Activated T-cell treated with anti-CD3 and anti-CD28 coated beads, Interleukin-2, amount 50 U/mL, for 72 hours (primary cell): ENCODE measurements around the gene AIRE. TPM values are rescaled to one million over a fixed set of nuclear protein-coding genes. Genes with fewer than 3 reads are reported as not detected.
"Not testable (repeated sequence)": the region's sequence is repeated elsewhere in the genome, so short reads cannot be mapped to it uniquely, and the experiment has no call there.

Experiments
- ATAC-seq, 2 donors: fragments of 150-1000 bp; cut with Tn5 transposase; replicated peaks in 1 of 2; 2 replicates each; pipeline ENCODE4 v1.10.0; 2021; ENCODE audit warnings: moderate library complexity in 2 of 2, mild to moderate bottlenecking in 1 of 2
- DNase-seq, 2 donors: peaks; one replicate each; pipeline ENCODE4 v3.0.0; 2021 to 2022; ENCODE audit warnings: mixed read lengths in 1 of 2
- H3K27ac Mint-ChIP-seq: one replicate; pipeline ENCODE4 v1.8.0; 2022; ENCODE audit warnings: mild to moderate bottlenecking, moderate library complexity, mixed read lengths
- H3K27me3 Mint-ChIP-seq: one replicate; pipeline ENCODE4 v1.8.0; 2022; ENCODE audit warnings: low read depth, mixed read lengths
- H3K36me3 Mint-ChIP-seq, 2 donors: one replicate each; pipeline ENCODE4 v1.8.0; 2022; ENCODE audit warnings: mixed read lengths in 2 of 2, mild to moderate bottlenecking in 1 of 2; ENCODE audit not compliant: insufficient read depth in 2 of 2
- H3K4me1 Mint-ChIP-seq: one replicate; pipeline ENCODE4 v1.8.0; 2022; ENCODE audit warnings: low read depth, mixed read lengths
- H3K4me3 Mint-ChIP-seq, 2 donors: one replicate each; pipeline ENCODE4 v1.8.0; 2022; ENCODE audit warnings: mild to moderate bottlenecking in 2 of 2, mixed read lengths in 2 of 2, moderate library complexity in 2 of 2
- H3K9me3 Mint-ChIP-seq, 2 donors: one replicate each; pipeline ENCODE4 v1.8.0; 2022; ENCODE audit warnings: mixed read lengths in 2 of 2
- total RNA-seq, 2 donors: library from RNA; stranded (reverse); gene quantifications; one replicate each; pipeline ENCODE4 v1.2.3, GENCODE V29; 2022

The AIRE gene
- total RNA-seq, 2 donors from 2014 or later, result not detected

DNA sequence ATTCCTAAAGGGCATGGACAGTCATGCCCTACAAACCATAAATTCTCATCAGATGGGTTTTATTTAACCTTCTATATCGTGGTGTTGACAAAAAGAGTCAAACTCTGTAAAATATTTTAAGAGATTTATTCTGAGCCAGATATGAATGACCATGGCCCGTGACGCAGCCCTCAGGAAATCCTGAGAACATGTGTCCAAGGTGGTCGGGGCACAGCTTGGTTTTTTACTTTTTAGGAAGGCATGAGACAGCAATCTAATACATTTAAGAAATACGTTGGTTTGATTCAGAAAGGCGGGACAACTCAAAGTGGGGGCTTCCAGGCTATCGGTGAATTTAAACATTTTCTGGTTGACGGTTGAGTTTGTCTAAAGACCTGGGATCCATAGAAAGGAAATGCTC, 57.3 kb downstream of the AIRE start:
- H3K4me3 Mint-ChIP-seq, DNase-seq, H3K9me3 Mint-ChIP-seq, ATAC-seq, H3K36me3 Mint-ChIP-seq, H3K27ac Mint-ChIP-seq, H3K27me3 Mint-ChIP-seq: not testable (repeated sequence)
- peaks cover 23% of the 10 kb centered on the region for H3K4me1 Mint-ChIP-seq

- no peak for DNase-seq
- Mint-ChIP-seq H3K4me1 (peaks cover 14% of the 10 kb centered on the region), H3K27me3 (no peaks in the 10 kb centered on the region), H3K36me3 (no peaks in the 10 kb centered on the region), H3K27ac (no peak overlapping the region), H3K9me3 (no peaks in the 10 kb centered on the region), H3K4me3 (no peak overlapping the region)
- no peak for ATAC-seq
These were observed 59.0 kb downstream of the AIRE start for GRCh38 chr21:44344541-44345183.

DNA sequence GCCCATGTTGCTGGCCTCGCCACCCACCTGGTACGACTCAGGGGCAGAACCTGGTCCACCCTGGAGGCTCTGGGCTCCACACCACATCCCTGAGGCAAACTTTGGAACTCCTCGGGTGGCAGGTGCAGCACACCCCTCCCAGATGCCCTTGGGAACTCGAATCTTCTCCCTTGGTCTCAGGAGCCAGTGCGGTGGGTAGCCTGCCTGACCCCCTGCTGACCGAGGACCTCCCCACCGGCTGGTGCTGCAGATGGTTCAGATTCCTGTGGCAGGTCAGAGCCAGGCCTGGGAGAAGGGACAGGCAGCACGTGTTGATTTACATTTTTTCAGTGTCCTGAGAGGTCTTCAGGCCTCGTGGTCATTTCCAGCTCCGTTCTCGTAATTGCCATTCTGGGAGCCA, 59.8 kb downstream of the AIRE start:
- Mint-ChIP-seq H3K4me3 (no peak overlapping the region), H3K27ac (no peak overlapping the region), H3K36me3 (no peaks in the 10 kb centered on the region), H3K9me3 (no peaks in the 10 kb centered on the region), H3K27me3 (no peaks in the 10 kb centered on the region), H3K4me1 (peaks cover 6% of the 10 kb centered on the region)
- no peak for ATAC-seq
- no peak for DNase-seq

- ATAC-seq (no peak), DNase-seq (no peak)
- Mint-ChIP-seq H3K9me3 (no peaks in the 10 kb centered on the region), H3K4me1 (peaks cover 11% of the 10 kb centered on the region), H3K27ac (no peak overlapping the region), H3K4me3 (no peak overlapping the region), H3K27me3 (peaks cover 12% of the 10 kb centered on the region), H3K36me3 (no peaks in the 10 kb centered on the region)
These were observed 62.3 kb downstream of the AIRE start for GRCh38 chr21:44347911-44348451.

Other genes with a start within 250 kb of the AIRE start
- 10 to 100 TPM in 1 of 2 donors, 1 to 10 TPM in 1; 5.9 to 23.2 TPM for gene PWP2, start 178.5 kb upstream of the AIRE start, total RNA-seq
- gene GATD3, start 152.2 kb upstream of the AIRE start, total RNA-seq, result 10 to 100 TPM; 12.7 to 35.3 TPM
- 1 to 10 TPM; 2.6 to 3.2 TPM for gene ICOSLG, start 44.9 kb upstream of the AIRE start, total RNA-seq
- gene DNMT3L, start 24.0 kb upstream of the AIRE start, total RNA-seq, result not detected
- 100 to 1,000 TPM; 104 to 109 TPM for gene PFKL, start 14.2 kb downstream of the AIRE start, total RNA-seq
- gene CFAP410, start 53.5 kb downstream of the AIRE start, total RNA-seq, result 10 to 100 TPM; 14.5 to 17.2 TPM
- 1 to 10 TPM; 2.4 to 3.2 TPM for gene TRPM2, start 67.7 kb downstream of the AIRE start, total RNA-seq
- 1 to 10 TPM; 2.8 to 3.8 TPM for gene LRRC3, start 169.6 kb downstream of the AIRE start, total RNA-seq